IMR-90 (cell line): ENCODE results near the gene PLEKHA4. TPM values are rescaled to one million over a fixed set of nuclear protein-coding genes. Genes with fewer than 3 reads are reported as not detected.

Experiments used
- ATAC-seq: fragments of 200-7000 bp; cut with Tn5 transposase; 2 replicates; pipeline ENCODE4 v1.9.1; 2020; ENCODE audit warnings: low read depth, mild to moderate bottlenecking, moderate library complexity
- BruUV-seq: library from RNA; stranded (reverse); fragments of 400-500 nt; replicated peaks from 2 replicates; lab custom pipeline; 2021; lab: Mats Ljungman, UMichigan
- CTCF ChIA-PET: fragments of 300-600 bp; formaldehyde crosslinking; extraction: SDS; loops from one replicate; lab custom pipeline; 2021; ENCODE audit warnings: antibody characterized with exemption; lab: Yijun Ruan, JAX
- POLR2A ChIA-PET: fragments of 300-600 bp; sonication (Branson Sonifier 250); formaldehyde crosslinking; loops from one replicate; lab custom pipeline; 2022; ENCODE audit warnings: antibody characterized with exemption; ENCODE audit not compliant: unreplicated experiment; lab: Charles Lee
- DNase-seq: peaks from one replicate; pipeline ENCODE4 v3.0.0; 2013
- H2AFZ ChIP-seq: replicated peaks from 2 replicates; pipeline ENCODE3; 2013; ENCODE audit warnings: low read length, mild to moderate bottlenecking; ENCODE audit not compliant: poor library complexity
- H2AK5ac ChIP-seq: 2 replicates; pipeline ENCODE4 v1.6.1; 2013; ENCODE audit warnings: low read depth, low read length, inconsistent platforms
- H2AK9ac ChIP-seq: replicated peaks from 2 replicates; pipeline ENCODE3; 2013; ENCODE audit warnings: mild to moderate bottlenecking, low read depth, low read length, moderate library complexity; ENCODE audit not compliant: poor library complexity
- H2BK120ac ChIP-seq: 2 replicates; pipeline ENCODE4 v1.6.1; 2013; ENCODE audit warnings: low read depth, low read length, inconsistent platforms
- H2BK15ac ChIP-seq: 3 replicates; pipeline ENCODE4 v1.6.1; 2013; ENCODE audit warnings: low read depth, low read length, inconsistent platforms
- H2BK20ac ChIP-seq: 2 replicates; pipeline ENCODE4 v1.6.1; 2013; ENCODE audit warnings: low read depth, mild to moderate bottlenecking, inconsistent platforms, low read length, moderate library complexity
- H2BK5ac ChIP-seq: 2 replicates; pipeline ENCODE4 v1.6.1; 2013; ENCODE audit warnings: mild to moderate bottlenecking, low read depth, low read length, inconsistent platforms; ENCODE audit not compliant: poor library complexity, severe bottlenecking
- H3K14ac ChIP-seq: replicated peaks from 2 replicates; pipeline ENCODE4 v1.6.1; 2013; ENCODE audit warnings: low read depth, low read length, inconsistent platforms
- H3K18ac ChIP-seq: 2 replicates; pipeline ENCODE4 v1.6.1; 2013; ENCODE audit warnings: low read depth, low read length, control low read depth
- H3K23ac ChIP-seq: 2 replicates; pipeline ENCODE4 v1.6.1; 2013; ENCODE audit warnings: low read depth, low read length, inconsistent platforms
- H3K27ac ChIP-seq: 2 replicates; pipeline ENCODE4 v1.5.1; 2013; ENCODE audit warnings: mild to moderate bottlenecking, control low read depth, low read length; ENCODE audit not compliant: insufficient read depth
- H3K27me3 ChIP-seq: 2 replicates; pipeline ENCODE4 v1.6.1; 2013; ENCODE audit warnings: low read length; ENCODE audit not compliant: control insufficient read depth, insufficient read depth
- H3K36me3 ChIP-seq: 2 replicates; pipeline ENCODE4 v1.6.1; 2013; ENCODE audit warnings: low read length, mixed read lengths; ENCODE audit not compliant: control insufficient read depth, insufficient read depth
- H3K4ac ChIP-seq: 2 replicates; pipeline ENCODE4 v1.6.1; 2013; ENCODE audit warnings: low read depth, low read length, inconsistent platforms
- H3K4me1 ChIP-seq: 2 replicates; pipeline ENCODE4 v1.6.1; 2013; ENCODE audit warnings: low read length, mixed read lengths; ENCODE audit not compliant: control insufficient read depth, insufficient read depth
- H3K4me2 ChIP-seq: 2 replicates; pipeline ENCODE4 v1.6.1; 2013; ENCODE audit warnings: low read depth, mild to moderate bottlenecking, control low read depth, low read length, moderate library complexity
- H3K4me3 ChIP-seq: 2 replicates; pipeline ENCODE4 v1.5.1; 2013; ENCODE audit warnings: low read depth, mild to moderate bottlenecking, control low read depth, low read length, moderate library complexity; ENCODE audit not compliant: insufficient read depth
- H3K56ac ChIP-seq: 2 replicates; pipeline ENCODE4 v1.6.1; 2013; ENCODE audit warnings: low read length, inconsistent platforms; ENCODE audit not compliant: insufficient read depth; ENCODE audit errors: extremely low read depth
- H3K79me1 ChIP-seq, 2 experiments: 2 replicates each; pipeline ENCODE4 v1.6.1; 2013; ENCODE audit warnings: low read length in 2 of 2, inconsistent platforms in 1 of 2, low read depth in 1 of 2
- H3K9ac ChIP-seq: 2 replicates; pipeline ENCODE4 v1.6.1; 2013; ENCODE audit warnings: low read depth, low read length, control low read depth
- H3K9me1 ChIP-seq: 2 replicates; pipeline ENCODE4 v1.6.1; 2013; ENCODE audit warnings: low read length, inconsistent platforms; ENCODE audit not compliant: insufficient read depth
- H3K9me3 ChIP-seq: 2 replicates; pipeline ENCODE4 v1.6.1; 2013; ENCODE audit warnings: low read length; ENCODE audit not compliant: control insufficient read depth, insufficient read depth
- H4K20me1 ChIP-seq: 2 replicates; pipeline ENCODE4 v1.6.1; 2013; ENCODE audit warnings: low read length, inconsistent platforms; ENCODE audit not compliant: insufficient read depth
- H4K5ac ChIP-seq: 2 replicates; pipeline ENCODE4 v1.6.1; 2013; ENCODE audit warnings: mild to moderate bottlenecking, low read depth, low read length, control low read depth
- H4K8ac ChIP-seq, 2 experiments: 2 replicates each; pipeline ENCODE4 v1.6.1; 2013; ENCODE audit warnings: low read depth in 2 of 2, low read length in 2 of 2, control low read depth in 1 of 2, inconsistent platforms in 1 of 2
- H4K91ac ChIP-seq: 2 replicates; pipeline ENCODE4 v1.6.1; 2013; ENCODE audit warnings: low read depth, low read length, inconsistent platforms; ENCODE audit not compliant: insufficient read depth
- MXI1 ChIP-seq: IDR thresholded peaks from 2 replicates; pipeline ENCODE4 v1.6.1; 2012; ENCODE audit warnings: low read depth, mild to moderate bottlenecking, low read length, moderate library complexity, borderline replicate concordance
- RFX5 ChIP-seq: IDR thresholded peaks from 2 replicates; pipeline ENCODE4 v1.8.0; 2012; ENCODE audit warnings: low read depth, mild to moderate bottlenecking, low read length, moderate library complexity
- WGBS, 2 experiments: methylation state at CpG; one replicate each; pipeline versions ENCODE4 v1.1.5 to v1.1.7; 2013; ENCODE audit warnings: missing lambda C conversion rate in 2 of 2; ENCODE audit not compliant: insufficient read length in 1 of 2; ENCODE audit errors: extremely low coverage in 2 of 2; 5-methylcytosine and 5-hydroxymethylcytosine counted together
- dilution Hi-C: fragments of 300-500 bp; cut with HindIII; formaldehyde crosslinking; loops from one replicate; pipeline ENCODE4 v1.14.3; 2018; ENCODE audit warnings: low sequenced_read_pairs; ENCODE audit not compliant: unreplicated experiment
- in situ Hi-C: fragments of 300-500 bp; cut with MboI; formaldehyde crosslinking; loops from 3 replicates; pipeline ENCODE4 v1.14.3; 2019; ENCODE audit warnings: low sequenced_read_pairs, inconsistent platforms, mixed read lengths
- intact Hi-C: fragments of 100-400 bp; cut with micrococcal nuclease; formaldehyde crosslinking; loops from 2 replicates; pipeline ENCODE4 v1.10.0; 2022
- polyA plus RNA-seq, 3 experiments: library from polyadenylated mRNA; depleted of rRNA; stranded (reverse); fragments of >200 nt; gene quantifications; 2 replicates each; pipeline ENCODE4 v1.2.3, GENCODE V29; 2012; ENCODE audit warnings: low replicate concordance in 1 of 3
- total RNA-seq: library from RNA; depleted of rRNA; stranded (reverse); fragments of >200 nt; gene quantifications from 2 replicates; pipeline ENCODE4 v1.2.3, GENCODE V29; 2012

Gene PLEKHA4
- total and polyA plus RNA-seq, 2 of the 4 experiments (the other 2 are of a cell fraction): 4.5 to 14.4 TPM

- no peak for TF ChIP-seq MXI1
- no peak for TF ChIP-seq RFX5
- dilution Hi-C loops: no loop called here
- 13% methylated on average over 14 of the region's 24 CpGs; no CpG with 5 or more reads in 1 of the 2 experiments for WGBS, 2 experiments
- H3K14ac ChIP-seq: peak overlapping the region; percentile 69
- H2BK15ac ChIP-seq: no peak overlapping the region
- no peak overlapping the region; the same call in 1 of the 2 replicates for H3K56ac ChIP-seq
- peak overlapping the region; percentile 94 for H2AK9ac ChIP-seq
- DNase-seq (peak; percentile 35), ATAC-seq (peak; percentile 2; the same call in 1 of the 2 replicates)
- peak overlapping the region; percentile 91 for H2AFZ ChIP-seq
- in situ Hi-C loops: no loop called here
- H4K20me1 ChIP-seq: peaks cover 2% of the 10 kb centered on the region; the same call in 1 of the 2 replicates
- ChIA-PET POLR2A (interaction anchor here (0.6 to 1.4 kb wide), 3 partner anchors 21 to 63 kb away, joined by 3 to 5 read pairs (median 5); no protein-coding TSS in a partner anchor), CTCF (interaction anchor here (0.6 to 1.0 kb wide), 2 partner anchors 51 to 117 kb away, joined by 3 to 4 read pairs; no protein-coding TSS in a partner anchor)
- H3K23ac ChIP-seq: peak overlapping the region; percentile 62; the same call in 1 of the 2 replicates
- H3K4me1 ChIP-seq: peaks cover 2% of the 10 kb centered on the region; the same call in 1 of the 2 replicates
- H3K79me1 ChIP-seq: peaks cover 20 to 48% of the 10 kb centered on the region in 2 experiments
- peaks cover 12% of the 10 kb centered on the region for H3K9me1 ChIP-seq
- peak overlapping the region; percentile 96 for H3K4me2 ChIP-seq
- H3K4ac ChIP-seq: peak overlapping the region; percentile 85
- H3K4me3 ChIP-seq: peak overlapping the region; percentile 79
- H2BK120ac ChIP-seq: no peak overlapping the region
- H2AK5ac ChIP-seq: peak overlapping the region; percentile 55; the same call in 1 of the 2 replicates
- H3K27ac ChIP-seq: peak overlapping the region; percentile 56
- peak overlapping the region; percentile 15; the same call in 1 of the 2 replicates for H4K5ac ChIP-seq
- H2BK5ac ChIP-seq: peak overlapping the region; percentile 38
- BruUV-seq: TSS peak; percentile 70
- peak overlapping the region; percentile 71 for H3K9ac ChIP-seq
- peaks cover 18% of the 10 kb centered on the region for H3K36me3 ChIP-seq
- H3K18ac ChIP-seq: no peak overlapping the region
- intact Hi-C loops: loop anchor here (2.0 kb wide), 1 partner anchor 54 kb away; the partner anchor contains the start of gene BAX
- H4K8ac ChIP-seq: peak overlapping the region; percentile 5 to 54; a peak in 3 of 4 replicates
- H3K9me3 ChIP-seq: no peaks in the 10 kb centered on the region
- H3K27me3 ChIP-seq: no peaks in the 10 kb centered on the region
- no peak overlapping the region for H2BK20ac ChIP-seq
- H4K91ac ChIP-seq: peak overlapping the region; percentile 43
These were observed 32.3 kb upstream of the PLEKHA4 start for GRCh38 chr19:48900477-48901406.
